MV-4-11 (cell line): ENCODE results near the gene ASTN2.
A peak's percentile ranks its signal among the peaks of the same experiment; 100 is the strongest.

Source experiments
- DNase-seq: peaks from one replicate; lab custom pipeline; 2025; lab: John Stamatoyannopoulos, UW

ASTN2 gene, protein sequence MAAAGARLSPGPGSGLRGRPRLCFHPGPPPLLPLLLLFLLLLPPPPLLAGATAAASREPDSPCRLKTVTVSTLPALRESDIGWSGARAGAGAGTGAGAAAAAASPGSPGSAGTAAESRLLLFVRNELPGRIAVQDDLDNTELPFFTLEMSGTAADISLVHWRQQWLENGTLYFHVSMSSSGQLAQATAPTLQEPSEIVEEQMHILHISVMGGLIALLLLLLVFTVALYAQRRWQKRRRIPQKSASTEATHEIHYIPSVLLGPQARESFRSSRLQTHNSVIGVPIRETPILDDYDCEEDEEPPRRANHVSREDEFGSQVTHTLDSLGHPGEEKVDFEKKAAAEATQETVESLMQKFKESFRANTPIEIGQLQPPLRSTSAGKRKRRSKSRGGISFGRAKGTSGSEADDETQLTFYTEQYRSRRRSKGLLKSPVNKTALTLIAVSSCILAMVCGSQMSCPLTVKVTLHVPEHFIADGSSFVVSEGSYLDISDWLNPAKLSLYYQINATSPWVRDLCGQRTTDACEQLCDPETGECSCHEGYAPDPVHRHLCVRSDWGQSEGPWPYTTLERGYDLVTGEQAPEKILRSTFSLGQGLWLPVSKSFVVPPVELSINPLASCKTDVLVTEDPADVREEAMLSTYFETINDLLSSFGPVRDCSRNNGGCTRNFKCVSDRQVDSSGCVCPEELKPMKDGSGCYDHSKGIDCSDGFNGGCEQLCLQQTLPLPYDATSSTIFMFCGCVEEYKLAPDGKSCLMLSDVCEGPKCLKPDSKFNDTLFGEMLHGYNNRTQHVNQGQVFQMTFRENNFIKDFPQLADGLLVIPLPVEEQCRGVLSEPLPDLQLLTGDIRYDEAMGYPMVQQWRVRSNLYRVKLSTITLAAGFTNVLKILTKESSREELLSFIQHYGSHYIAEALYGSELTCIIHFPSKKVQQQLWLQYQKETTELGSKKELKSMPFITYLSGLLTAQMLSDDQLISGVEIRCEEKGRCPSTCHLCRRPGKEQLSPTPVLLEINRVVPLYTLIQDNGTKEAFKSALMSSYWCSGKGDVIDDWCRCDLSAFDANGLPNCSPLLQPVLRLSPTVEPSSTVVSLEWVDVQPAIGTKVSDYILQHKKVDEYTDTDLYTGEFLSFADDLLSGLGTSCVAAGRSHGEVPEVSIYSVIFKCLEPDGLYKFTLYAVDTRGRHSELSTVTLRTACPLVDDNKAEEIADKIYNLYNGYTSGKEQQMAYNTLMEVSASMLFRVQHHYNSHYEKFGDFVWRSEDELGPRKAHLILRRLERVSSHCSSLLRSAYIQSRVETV (N-terminal part only)

DNA sequence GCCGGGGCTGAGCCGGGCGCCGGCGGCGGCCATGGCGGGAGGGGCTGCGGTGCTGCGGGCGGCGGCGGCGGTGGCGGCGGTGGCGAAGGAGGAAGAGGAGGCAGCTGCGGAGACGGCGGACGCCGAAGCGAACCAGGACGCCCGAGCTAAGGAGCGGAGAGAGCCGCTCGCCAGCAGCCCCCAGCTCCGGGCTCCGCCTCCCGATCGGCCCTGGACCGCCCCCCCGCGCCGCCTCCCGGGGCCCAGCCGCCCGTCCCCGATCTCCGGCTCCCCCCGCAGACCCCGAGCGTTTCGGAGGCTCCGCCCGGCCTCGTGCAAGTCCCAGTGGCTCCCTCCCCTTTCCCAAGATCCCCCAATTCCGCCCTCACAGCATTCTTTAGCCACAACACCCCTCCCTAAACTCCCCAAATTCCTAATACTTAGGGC is at the start of gene ASTN2:
Gene ASTN2 (minus strand): TSS at position 152 of the 426 bp plus-strand sequence. CDS start 119 bp downstream, at position 33.
- DNase-seq, result no peak

DNA sequence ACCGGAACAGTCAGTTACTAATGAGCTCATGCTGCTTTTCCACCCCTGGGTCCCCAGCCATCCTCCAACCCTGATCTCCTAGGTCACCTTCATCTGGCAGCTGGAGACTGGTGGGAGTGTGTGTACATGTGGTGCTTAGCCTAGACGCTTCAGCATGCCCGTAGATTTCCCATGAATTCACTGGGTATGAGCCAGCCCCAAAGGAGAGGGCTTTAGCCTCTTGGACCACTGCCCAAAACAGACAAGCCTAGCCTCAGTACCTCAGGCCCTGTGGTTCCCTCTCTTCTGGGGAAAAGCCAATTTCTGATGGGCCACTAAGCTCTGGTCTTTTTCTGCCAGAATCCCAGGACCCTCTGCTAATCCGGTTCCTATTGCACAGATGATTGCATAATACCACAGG is 48.0 kb upstream of the ASTN2 start:
- no peak for DNase-seq

DNA sequence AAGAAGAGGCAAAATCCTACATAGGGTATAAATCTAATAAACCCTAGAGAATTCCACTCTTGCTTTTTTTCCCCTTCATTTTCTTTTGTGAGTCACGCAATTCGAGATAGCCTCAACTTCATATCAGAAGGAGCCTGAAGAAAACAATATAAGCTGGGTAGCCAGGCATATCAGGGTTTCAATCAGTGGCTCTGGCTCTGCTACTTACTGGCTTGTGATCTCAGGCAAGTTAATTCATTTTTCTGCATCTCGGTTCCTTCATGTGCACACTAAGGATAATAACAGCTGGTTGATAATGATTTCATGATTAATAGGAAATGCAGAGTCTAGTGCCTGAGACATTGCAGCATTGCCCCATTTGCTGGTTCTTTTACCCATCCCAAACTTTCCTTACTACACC is 46.5 kb upstream of the ASTN2 start:
- DNase-seq, result no peak

DNA sequence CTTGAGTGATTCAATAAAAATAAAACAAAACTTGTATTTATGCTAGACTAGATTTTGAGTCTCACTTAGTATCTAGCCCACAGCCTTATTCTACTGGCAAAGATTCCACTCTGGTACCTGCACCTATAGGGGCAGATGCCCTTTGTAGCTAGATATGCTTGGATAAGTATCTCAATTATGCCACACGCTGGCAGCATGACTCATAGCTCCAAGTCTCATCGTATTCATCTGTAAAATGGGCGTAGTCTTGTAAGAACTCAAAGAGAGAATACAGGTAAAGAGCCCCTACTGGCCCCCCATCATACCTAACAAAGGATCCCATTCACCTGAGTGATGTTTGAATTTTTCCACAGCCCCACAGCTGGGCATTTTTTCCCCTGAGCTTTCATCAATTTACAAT is 45.9 kb upstream of the ASTN2 start:
- no peak for DNase-seq

DNA sequence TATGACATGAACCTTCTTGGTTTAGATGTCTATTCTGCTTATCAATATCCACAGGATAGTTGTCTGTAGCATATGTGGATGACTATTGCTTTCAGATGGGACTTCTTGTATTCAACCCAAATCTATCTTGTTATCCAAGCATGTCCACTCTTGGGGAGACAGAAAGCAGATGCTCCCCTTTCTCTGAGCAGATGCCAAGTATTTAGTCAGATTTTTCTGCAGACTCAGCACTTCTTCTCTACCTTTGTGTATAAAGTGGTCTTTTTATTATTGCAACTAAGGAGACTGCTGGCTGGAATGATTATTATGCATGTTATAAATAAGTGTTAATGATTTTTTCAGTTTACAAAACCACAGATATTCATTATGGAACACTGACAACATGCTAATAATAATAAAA is 45.1 kb upstream of the ASTN2 start:
- DNase-seq, result no peak

DNA sequence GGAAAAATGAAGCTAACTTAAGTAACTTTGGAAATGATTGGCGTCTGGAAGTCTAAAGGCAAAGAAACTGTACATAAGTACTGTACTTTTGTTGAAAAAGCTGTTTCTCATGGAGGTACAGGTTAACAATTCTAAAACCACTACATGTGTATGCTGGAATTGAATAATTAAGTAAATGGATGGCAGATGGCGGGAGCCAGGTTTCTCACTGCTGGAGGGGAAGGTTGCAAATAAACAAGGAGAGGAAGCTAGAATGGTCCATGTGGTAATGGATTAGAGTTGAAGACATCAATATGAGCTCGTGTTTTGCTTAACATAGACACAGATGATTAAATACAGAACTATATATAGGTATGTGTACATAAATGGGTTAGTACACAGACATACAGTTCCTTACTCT is 43.2 kb upstream of the ASTN2 start:
- DNase-seq, result no peak

DNA sequence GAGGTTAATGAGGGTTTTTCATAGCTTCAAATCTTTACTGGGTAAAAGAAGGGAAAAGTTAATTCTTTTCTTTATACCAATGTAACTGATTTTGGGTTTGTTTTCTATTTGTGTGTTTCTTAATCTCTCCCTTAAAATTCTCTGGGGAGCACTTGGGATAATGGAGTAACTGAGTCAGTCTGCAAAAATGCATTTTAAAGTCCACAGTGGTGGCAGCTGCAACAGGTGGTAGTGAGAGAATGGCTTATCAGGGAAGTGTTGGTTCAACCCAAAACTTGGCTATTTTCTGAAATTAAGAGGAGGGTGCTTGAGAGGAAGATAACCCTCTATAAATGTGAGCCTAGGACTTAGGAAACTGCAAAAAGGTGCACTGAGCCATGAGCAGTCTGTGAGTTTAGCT is 39.9 kb upstream of the ASTN2 start:
- DNase-seq, result no peak

DNA sequence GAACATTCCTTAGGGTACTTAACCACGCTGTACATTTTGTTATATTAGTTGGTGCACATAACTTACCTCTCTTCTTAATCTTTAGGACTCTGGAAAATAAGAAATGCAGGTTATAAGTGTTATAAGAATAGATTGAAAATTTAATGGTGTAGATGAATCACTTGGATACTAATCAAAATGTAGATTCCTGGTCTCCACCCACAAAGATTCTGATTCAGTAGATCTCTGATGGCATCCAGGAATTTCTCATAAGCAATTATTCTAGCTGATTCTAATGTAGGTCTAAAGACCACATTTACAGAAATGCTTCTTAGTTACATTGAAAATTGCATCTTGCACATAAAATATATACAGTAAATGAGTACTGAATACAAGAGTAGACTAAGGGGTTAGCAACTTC is 38.9 kb upstream of the ASTN2 start:
- DNase-seq, result no peak

DNA sequence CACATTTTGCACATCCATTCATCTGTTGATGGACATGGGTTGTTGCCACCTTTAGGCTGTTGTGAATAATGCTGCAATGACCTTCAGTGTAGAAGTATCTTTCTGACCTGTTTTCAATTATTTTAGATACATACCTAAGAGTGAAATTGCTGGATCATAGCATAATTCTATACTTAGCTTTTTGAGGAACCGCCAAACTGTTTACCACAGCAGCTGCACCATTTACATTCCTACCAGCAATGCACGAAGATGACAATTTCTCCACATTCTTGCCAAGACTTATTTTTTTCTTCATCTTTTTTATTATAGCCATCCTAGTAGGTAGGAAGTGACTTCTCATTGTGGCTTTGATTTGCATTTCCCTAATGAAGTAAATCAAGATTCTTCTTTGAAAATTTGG is 36.5 kb upstream of the ASTN2 start:
- DNase-seq, result no peak

DNA sequence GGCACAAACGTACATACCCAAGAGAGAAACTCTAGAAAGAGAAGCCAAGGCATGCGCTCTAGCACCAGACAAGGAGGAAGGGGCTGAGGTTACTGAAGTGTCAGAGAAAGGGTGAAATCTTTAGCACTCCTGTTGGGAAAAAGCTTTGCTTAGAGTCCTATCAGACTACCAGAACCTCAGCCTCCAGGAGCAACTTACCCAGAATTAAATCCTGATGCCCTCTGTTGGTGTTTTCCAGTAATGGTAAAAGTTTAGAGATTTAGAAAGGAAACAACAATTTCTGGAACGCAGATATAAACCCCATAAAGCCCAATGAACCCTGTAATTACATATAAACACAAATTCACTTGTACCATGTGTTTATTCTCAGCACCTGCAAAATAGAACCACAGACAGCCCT is 33.2 kb upstream of the ASTN2 start:
- no peak for DNase-seq

DNA sequence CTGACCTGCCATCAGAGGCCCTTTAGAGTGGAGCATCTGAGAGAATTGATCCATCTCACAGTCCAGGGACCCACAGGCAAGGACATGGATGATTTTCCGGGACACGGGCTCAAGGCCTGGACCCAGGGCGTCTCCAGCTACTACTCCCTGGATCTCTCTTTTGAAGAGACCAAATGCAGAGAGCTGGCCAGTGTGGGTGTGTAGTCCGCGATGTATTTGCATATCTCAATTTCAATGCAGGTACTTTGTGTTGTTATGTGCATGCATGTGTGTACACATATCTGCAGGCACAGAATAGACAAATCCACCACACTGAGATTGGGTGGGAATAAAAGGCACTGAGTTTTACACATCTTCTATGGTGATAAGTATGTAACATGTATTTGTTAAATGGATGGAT is 30.8 kb upstream of the ASTN2 start:
- no peak for DNase-seq

DNA sequence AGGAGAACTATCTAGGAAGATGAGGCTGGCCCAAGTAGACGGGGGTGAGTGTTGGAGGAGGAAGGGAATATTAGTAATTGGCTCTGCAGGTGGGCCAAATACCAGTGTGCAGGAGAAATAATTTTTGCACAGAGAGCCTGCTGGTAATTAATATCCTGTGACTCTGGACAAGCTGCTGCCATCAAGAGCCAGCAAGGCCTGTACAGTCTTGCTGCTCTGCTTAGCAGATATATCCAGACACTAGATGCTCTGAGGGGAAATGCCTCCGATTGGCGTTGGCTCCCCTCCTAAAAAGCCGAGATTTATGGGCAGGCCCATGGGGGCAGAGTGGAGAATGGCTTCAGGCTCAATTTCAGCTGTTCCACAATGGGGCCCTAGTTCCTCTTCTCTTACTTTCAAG is 29.6 kb upstream of the ASTN2 start:
- DNase-seq, result no peak

DNA sequence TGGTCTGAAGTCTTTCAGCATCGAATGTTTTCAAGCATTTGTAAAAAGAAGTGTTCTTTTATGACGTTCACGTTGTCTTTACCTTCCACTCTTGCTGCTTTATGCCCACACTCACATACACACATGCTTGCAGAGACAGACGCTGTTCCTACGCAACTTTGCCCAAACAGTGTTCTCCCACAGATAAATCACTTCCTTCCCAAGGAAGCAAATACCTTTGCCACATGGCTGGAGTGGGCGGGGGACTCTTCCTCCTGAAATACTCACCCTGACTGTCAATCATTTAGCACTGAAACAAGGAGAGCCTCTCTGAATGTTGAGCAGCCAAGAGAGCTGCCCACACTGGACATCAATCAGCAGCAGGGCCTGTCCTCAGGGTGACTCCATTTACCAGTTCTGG is 22.4 kb upstream of the ASTN2 start:
- DNase-seq, result no peak

DNA sequence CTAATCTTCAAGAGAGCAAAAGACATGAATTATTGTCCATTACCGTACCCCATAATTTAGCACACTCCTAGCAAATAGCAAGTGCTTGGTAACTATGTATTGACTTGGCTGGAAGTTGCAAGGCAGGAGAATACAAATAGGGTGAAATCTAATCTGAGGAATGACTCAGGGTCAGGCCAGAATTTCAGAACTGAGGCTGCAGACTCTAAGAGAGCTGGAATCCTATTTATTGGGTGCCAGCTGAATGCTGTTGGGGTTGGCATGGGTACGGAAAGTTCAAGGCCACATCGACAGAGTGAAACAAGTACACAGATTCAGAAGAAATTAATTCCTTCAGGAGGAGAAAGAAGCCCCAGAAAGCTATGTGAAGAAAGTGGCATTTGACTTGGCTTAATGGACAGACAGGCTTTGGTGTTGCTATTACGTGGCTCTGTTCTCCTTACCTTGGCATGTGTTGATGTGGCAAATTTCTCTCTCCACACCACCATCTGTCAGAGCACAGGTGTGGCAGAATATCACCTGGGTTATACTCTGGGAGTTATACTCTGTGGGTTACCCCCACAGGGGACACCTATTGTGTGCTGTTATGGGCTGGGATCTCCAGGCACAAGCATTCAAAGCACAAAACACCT is 20.9 kb upstream of the ASTN2 start:
- DNase-seq, result no peak

DNA sequence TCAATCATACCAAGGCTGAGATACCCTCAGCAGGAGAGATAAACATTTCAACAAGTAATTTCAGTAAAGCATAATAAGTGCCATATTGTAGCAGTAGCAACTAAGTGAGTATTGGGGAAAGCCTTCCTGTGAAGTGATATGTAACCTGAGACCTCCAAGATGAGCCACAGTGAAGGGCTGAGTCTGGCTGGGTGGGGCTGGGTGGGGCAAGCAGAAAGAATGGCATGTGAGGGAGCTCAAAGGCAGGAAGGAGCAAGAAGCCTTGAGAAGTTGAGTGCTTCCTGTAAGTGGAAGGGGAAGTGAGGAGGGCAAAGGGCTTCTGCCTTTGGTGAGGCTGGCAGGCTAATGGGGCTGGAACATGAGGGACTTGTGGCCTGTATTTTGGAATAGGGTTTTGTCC is 19.7 kb upstream of the ASTN2 start:
- DNase-seq, result peak; percentile 45

DNA sequence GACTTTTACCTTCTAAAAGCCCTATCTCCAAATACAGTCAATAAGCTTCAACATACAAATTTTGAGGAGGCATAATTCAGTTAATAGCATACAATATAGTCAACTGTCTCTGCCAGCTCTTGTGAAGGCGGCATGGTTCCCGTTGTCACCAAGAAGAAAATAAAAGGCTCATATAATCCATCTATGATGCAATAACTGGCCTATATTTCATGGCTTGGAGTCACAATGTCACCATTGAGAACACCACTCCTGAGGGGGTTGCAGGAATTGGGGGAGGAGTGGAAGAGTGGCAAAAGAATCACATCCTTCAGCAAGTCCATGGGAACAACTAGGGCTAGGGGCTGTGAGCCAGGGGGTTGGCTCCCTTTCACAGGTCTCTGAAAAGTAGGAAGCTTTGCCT is 16.0 kb upstream of the ASTN2 start:
- DNase-seq, result peak; percentile 19

DNA sequence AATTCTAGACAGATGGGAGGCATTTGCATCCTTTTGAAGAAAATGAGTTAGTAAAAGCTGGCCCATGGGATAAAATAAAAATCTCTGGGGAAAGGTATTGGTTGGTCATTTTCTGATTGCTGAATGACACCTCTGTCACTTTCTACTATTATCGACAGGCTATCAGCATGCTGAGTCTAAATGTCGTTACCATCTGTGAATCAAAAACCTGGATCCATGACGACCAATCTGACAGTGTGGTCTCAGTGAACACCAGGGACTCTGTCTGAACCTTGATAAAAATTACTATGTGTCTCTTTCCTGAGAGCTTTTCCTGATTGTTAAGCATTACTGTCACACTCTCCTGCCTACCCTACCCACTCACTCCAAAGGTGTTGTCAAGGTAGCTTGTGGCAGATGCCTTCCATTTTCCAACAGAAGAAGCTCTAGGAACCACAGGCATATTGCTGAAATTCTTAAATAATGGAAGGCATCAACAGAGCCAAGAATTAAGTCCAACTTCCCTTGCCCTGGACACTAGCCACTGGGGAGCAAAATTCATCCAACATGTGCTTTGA is 12.6 kb upstream of the ASTN2 start:
- no peak for DNase-seq

DNA sequence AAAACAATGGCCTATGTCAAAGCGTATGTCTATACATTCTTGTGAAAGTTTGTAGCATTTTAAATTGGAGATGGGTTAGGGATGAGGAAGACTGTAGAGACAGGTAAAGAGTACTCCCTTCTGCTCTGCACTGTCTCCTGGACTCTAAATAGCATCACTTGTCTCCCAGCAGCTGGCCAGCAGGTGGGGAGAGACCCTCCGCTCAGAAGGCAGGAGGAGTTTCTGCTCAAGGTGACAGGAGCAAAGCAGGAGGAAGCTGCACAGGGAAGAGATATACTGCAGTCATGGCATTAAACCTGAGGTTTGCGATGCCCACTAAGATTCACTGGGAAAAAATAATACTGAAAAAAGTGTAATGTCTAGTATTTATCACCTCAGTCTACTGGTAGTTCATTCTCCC is 10.7 kb upstream of the ASTN2 start:
- DNase-seq, result no peak

DNA sequence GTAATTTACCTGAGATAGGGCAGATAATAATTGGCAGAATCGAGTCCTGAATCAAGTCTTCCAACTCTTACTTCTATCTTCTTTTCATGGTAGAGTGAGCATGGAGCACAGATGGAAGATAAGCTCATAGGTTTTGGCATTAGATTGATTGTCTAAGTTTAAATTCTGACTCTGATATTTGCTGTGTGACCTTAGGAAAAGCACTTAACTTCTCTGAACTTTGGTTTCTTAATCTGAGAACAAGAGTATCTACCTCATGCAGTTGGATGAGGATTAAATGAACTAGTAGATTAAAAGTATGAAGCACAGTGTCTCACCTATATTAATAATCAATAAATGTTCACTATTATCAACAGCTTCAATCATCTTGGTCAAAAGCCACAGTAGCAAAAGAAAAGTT is 9.4 kb upstream of the ASTN2 start:
- no peak for DNase-seq

DNA sequence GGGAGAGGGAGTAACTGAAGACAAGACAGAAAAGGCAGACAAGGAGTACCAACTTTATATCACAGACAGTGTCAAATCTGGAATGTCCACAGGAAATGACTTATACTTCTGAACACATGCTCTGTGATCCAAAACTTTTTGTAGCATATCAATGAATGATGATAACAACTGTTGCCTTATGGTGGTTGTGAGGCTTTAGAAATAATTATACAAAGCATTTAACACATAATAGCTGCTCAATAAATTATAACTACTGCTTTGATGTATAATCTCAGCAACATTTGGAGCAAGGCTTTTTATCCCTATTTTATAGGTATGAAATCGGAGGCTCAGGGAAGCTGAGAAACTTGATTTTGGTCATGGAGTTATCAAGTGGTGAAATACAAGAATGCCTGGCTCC is 3.3 kb upstream of the ASTN2 start:
- no peak for DNase-seq

DNA sequence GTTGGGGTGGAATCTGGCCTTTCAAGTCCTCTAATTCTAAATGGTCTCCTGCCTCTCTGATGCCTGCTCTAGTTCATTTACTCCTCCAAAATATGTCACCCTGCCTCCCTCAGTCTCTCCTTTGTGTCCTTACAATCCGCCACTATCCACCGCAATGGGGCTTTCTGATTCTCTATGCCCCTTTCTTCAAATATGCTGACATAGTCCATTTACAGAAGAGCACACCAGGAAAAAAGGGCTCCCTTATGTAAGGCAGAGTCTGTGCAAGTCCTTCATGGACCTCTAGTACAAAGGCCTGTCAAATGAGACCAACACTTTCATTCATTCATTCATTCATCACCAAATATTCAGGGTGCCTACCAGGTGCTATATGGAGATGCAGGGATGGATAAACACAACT is 2.0 kb upstream of the ASTN2 start:
- DNase-seq, result no peak
